Activated T-cell treated with anti-CD3 and anti-CD28 coated beads, Interleukin-2, amount 50 U/mL, for 24 hours (primary cell): ENCODE measurements around the gene HDAC9.

Source experiments
- DNase-seq: peaks from one replicate; pipeline ENCODE4 v3.0.0-alpha.2; 2020
- H3K27ac Mint-ChIP-seq: 2 replicates; pipeline ENCODE4 v1.8.0; 2020; ENCODE audit warnings: mild to moderate bottlenecking, mixed read lengths
- H3K27me3 Mint-ChIP-seq: 2 replicates; pipeline ENCODE4 v1.8.0; 2020; ENCODE audit warnings: mixed read lengths
- H3K36me3 Mint-ChIP-seq: 2 replicates; pipeline ENCODE4 v1.8.0; 2020; ENCODE audit warnings: low read depth, mixed read lengths
- H3K4me1 Mint-ChIP-seq: 2 replicates; pipeline ENCODE4 v1.8.0; 2020; ENCODE audit warnings: low read depth, mixed read lengths
- H3K4me3 Mint-ChIP-seq: 2 replicates; pipeline ENCODE4 v1.8.0; 2020; ENCODE audit warnings: mild to moderate bottlenecking, moderate library complexity, mixed read lengths
- H3K9me3 Mint-ChIP-seq: 2 replicates; pipeline ENCODE4 v1.8.0; 2020; ENCODE audit warnings: mixed read lengths

The HDAC9 gene

DNA sequence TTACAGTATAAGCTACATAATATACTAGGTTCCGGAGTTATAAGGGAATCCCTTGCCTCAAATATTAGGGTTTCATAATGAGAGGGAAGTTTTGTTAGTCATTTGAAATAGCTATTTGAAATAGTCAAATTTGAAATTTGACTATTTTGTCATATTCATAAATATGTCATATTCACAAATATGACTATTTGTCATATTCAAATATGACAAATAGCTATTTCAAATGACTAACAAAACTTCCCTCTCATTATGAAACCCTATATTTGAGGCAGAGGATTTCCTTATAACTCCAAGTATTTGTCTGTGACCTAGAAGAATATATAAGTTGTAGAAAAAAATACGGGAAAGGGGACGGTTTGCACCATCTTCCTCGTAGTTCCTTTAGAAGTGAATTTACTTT is 76.6 kb downstream of the HDAC9 start:
- no peaks in the 10 kb centered on the region for H3K27me3 Mint-ChIP-seq
- no peak for DNase-seq

GRCh38 chr7:18572885-18573284 is 77.3 kb downstream of the HDAC9 start:
- DNase-seq, result no peak
- Mint-ChIP-seq H3K27me3 (no peaks in the 10 kb centered on the region), H3K4me1 (peaks cover 2% of the 10 kb centered on the region), H3K36me3 (no peaks in the 10 kb centered on the region), H3K4me3 (no peak overlapping the region), H3K27ac (no peak overlapping the region), H3K9me3 (no peaks in the 10 kb centered on the region)

More for the DNA sequence above, 76.6 kb downstream of the HDAC9 start:
- Mint-ChIP-seq H3K36me3 (no peaks in the 10 kb centered on the region), H3K4me1 (peaks cover under 1% of the 10 kb centered on the region), H3K27ac (no peak overlapping the region), H3K9me3 (no peaks in the 10 kb centered on the region), H3K4me3 (no peak overlapping the region)

GRCh38 chr7:18573410-18574234 is 78.1 kb downstream of the HDAC9 start:
- no peak for DNase-seq
- no peaks in the 10 kb centered on the region for H3K27me3 Mint-ChIP-seq
- no peak overlapping the region for H3K4me3 Mint-ChIP-seq
- H3K9me3 Mint-ChIP-seq, result no peaks in the 10 kb centered on the region
- no peaks in the 10 kb centered on the region for H3K36me3 Mint-ChIP-seq
- H3K4me1 Mint-ChIP-seq, result peaks cover 2% of the 10 kb centered on the region
- H3K27ac Mint-ChIP-seq, result no peak overlapping the region

DNA sequence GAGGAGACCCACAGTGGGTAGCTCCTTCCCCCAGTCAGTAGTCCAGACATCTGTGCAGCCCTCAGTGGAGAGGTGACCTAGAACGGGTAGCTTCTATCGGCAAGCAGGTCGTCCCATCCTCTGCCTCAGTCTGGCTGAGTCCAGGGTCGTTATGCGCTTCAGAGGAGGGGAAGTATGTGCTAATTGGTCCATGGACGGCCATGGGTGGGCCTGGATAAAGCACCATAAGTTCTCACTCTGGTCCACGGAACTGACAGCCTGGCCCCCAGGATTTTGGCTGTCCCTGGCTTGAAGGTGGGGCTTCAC is 78.6 kb downstream of the HDAC9 start:
- H3K4me1 Mint-ChIP-seq, result peaks cover 2% of the 10 kb centered on the region
- H3K27me3 Mint-ChIP-seq, result no peaks in the 10 kb centered on the region
- no peaks in the 10 kb centered on the region for H3K9me3 Mint-ChIP-seq
- H3K4me3 Mint-ChIP-seq, result no peak overlapping the region
- DNase-seq, result no peak
- no peak overlapping the region for H3K27ac Mint-ChIP-seq
- no peaks in the 10 kb centered on the region for H3K36me3 Mint-ChIP-seq

- no peak for DNase-seq
- Mint-ChIP-seq H3K27ac (no peak overlapping the region), H3K9me3 (no peaks in the 10 kb centered on the region), H3K36me3 (no peaks in the 10 kb centered on the region), H3K4me1 (peaks cover 2% of the 10 kb centered on the region), H3K4me3 (no peak overlapping the region), H3K27me3 (no peaks in the 10 kb centered on the region)
These were observed 79.1 kb downstream of the HDAC9 start for GRCh38 chr7:18574676-18575075.

DNA sequence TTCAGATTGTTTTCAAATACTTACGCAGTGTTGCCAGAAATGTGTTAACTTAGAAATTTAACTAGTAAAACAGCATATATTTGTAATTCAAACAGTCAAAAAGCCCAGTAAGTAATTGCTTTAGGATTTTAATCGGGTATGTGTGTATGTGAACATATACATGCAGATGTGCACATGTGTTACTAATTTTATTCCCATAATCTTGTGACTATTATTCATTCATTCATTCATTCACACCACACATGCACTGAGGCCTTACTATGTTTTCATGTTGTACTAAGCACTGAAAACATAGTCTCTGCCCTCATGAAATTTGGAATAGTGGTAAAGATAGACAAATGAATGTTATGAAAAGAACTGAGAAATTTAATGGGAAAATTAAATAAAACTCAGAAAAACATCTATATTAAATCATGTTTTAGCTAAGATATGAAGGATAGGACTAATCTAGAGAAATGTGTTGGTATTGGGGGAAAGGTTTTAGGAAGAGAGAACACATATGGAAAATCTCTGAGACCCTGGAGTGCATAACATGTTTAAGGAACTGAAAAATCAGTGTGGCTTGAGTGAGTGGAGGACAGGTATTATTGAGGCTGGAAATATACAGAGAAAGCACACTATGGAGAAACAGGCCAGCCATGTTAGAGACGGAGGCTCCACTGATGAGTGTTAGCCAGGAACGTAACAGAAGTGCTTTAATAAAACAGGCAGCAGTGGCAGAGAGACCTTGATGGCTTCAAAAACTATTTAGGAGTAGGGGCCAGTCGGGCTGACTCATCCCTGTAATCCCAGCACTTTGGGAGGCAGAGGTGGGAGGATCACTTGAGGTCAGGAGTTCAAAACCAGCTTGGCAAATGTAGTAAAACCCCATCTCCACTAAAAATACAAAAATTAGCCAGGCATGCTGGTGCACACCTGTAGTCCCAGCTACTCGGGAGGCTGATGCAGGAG is 80.3 kb downstream of the HDAC9 start:
- Mint-ChIP-seq H3K27me3 (no peaks in the 10 kb centered on the region), H3K4me1 (peaks cover 2% of the 10 kb centered on the region), H3K4me3 (no peak overlapping the region), H3K9me3 (no peaks in the 10 kb centered on the region), H3K27ac (no peak overlapping the region), H3K36me3 (no peaks in the 10 kb centered on the region)
- DNase-seq, result no peak

DNA sequence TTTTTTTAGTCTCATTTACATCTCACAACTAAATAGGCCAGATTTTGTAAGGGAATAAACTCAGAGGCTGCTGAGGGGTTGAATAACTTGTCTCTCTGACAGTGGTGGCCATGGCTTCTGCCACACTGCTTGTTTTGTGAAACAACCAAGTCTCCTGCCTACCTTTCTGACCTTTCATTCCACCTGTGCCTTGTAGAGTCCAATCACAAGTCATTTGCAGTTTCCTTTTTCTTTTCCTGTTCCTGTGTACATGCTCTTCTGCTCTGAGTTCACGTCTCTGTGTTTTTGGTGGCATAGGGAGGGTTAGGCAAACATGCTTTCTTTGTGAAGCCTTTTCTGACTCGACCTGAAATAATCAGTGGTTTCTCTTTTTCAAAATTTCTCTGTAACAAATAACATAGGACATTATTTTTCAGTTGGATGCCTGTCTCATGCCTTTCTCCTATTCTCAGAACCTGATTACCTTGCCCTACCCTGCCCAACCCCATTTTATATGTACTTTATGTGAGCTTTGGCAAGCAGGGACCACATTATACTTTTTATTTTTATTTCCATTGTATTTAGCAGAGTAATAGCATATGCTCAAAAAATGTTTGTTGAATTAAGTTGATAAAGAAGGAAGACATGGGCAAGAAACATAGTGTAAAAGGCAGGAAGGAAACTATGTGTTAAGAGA is 81.7 kb downstream of the HDAC9 start:
- Mint-ChIP-seq H3K27me3 (no peaks in the 10 kb centered on the region), H3K4me3 (no peak overlapping the region), H3K27ac (no peak overlapping the region), H3K36me3 (no peaks in the 10 kb centered on the region), H3K9me3 (no peaks in the 10 kb centered on the region), H3K4me1 (peaks cover 2% of the 10 kb centered on the region)
- DNase-seq, result no peak

GRCh38 chr7:18579698-18580097 is 84.1 kb downstream of the HDAC9 start:
- Mint-ChIP-seq H3K9me3 (no peaks in the 10 kb centered on the region), H3K4me3 (no peak overlapping the region), H3K4me1 (peaks cover 2% of the 10 kb centered on the region), H3K27me3 (no peaks in the 10 kb centered on the region), H3K27ac (no peak overlapping the region), H3K36me3 (no peaks in the 10 kb centered on the region)
- DNase-seq, result no peak

GRCh38 chr7:18580950-18581349 is 85.4 kb downstream of the HDAC9 start:
- Mint-ChIP-seq H3K4me3 (no peak overlapping the region), H3K27ac (no peak overlapping the region), H3K9me3 (no peaks in the 10 kb centered on the region), H3K36me3 (no peaks in the 10 kb centered on the region), H3K4me1 (peaks cover 2% of the 10 kb centered on the region), H3K27me3 (no peaks in the 10 kb centered on the region)
- no peak for DNase-seq

- no peak overlapping the region for H3K4me3 Mint-ChIP-seq
- H3K9me3 Mint-ChIP-seq, result no peaks in the 10 kb centered on the region
- no peaks in the 10 kb centered on the region for H3K27me3 Mint-ChIP-seq
- no peaks in the 10 kb centered on the region for H3K36me3 Mint-ChIP-seq
- H3K4me1 Mint-ChIP-seq, result no peaks in the 10 kb centered on the region
- no peak for DNase-seq
- no peak overlapping the region for H3K27ac Mint-ChIP-seq
These were observed 87.8 kb downstream of the HDAC9 start for GRCh38 chr7:18583305-18583704.

DNA sequence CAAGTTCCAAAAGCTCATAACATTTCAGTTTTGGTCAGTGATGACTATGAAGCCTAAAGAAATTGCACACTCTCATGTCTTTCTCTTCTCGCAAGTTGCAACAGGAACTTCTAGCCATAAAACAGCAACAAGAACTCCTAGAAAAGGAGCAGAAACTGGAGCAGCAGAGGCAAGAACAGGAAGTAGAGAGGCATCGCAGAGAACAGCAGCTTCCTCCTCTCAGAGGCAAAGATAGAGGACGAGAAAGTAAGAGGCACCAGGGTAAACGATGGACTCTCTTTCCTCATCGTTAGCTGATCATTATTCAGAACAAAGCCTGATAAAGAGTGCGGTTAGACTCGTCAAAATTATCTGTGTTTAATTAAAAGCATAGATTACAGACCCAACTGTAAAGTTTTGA is 94.7 kb downstream of the HDAC9 start:
- H3K27ac Mint-ChIP-seq, result no peak overlapping the region
- no peaks in the 10 kb centered on the region for H3K4me1 Mint-ChIP-seq
- no peaks in the 10 kb centered on the region for H3K27me3 Mint-ChIP-seq
- no peak overlapping the region for H3K4me3 Mint-ChIP-seq
- no peak for DNase-seq
- no peaks in the 10 kb centered on the region for H3K9me3 Mint-ChIP-seq
- H3K36me3 Mint-ChIP-seq, result no peaks in the 10 kb centered on the region

DNA sequence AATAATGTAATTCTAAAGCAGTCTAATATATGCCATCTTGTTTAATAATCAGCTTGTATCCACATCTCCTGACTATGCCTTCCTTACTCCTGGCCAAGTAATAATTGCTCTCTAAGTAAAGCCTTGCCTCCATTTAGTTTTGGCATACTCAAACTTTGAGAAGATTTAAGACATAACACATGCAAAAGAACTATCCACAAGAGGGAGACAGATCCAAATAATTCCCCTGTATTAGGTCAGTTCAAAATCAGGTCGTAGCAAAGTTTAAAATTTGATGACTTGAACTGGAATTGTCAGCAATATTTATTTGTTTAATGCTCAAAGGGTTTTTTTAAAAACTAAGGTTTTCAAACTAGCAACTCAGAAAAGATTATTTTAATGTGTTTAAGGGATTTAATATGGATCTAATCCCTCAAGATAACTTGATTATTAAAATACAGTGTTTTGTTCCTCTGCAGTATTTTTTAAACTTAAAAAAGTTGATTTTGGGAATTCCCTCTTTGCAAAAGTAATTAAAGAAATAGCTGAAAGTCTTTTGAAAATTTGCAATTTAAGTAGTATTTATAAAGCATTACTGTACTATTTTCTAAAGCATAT is 95.3 kb downstream of the HDAC9 start:
- Mint-ChIP-seq H3K27ac (no peak overlapping the region), H3K9me3 (no peaks in the 10 kb centered on the region), H3K27me3 (no peaks in the 10 kb centered on the region), H3K4me1 (no peaks in the 10 kb centered on the region), H3K36me3 (no peaks in the 10 kb centered on the region), H3K4me3 (no peak overlapping the region)
- DNase-seq, result no peak

- Mint-ChIP-seq H3K4me1 (no peaks in the 10 kb centered on the region), H3K27ac (no peak overlapping the region), H3K4me3 (no peak overlapping the region), H3K36me3 (no peaks in the 10 kb centered on the region), H3K9me3 (no peaks in the 10 kb centered on the region), H3K27me3 (no peaks in the 10 kb centered on the region)
- no peak for DNase-seq
These were observed 98.2 kb downstream of the HDAC9 start for GRCh38 chr7:18593602-18594279.

DNA sequence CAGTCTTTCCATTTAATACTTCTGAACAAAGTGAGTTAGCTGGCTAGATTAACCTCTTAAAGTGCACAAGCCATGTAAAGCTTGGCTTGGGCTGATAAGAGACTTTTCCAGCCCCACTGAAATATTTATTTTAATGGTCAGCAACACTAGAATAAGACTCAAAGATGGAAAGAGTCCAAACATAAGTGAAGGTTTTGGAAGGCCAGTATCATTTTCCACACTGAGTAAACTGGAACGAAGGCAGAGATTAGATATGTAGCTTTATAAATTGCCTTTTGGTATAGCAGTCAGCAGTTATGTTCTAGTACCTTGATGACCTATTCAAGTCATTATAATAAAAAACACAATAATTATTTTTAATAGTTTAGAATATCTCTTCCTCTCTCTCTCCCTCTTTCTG is 102.2 kb downstream of the HDAC9 start:
- Mint-ChIP-seq H3K36me3 (no peaks in the 10 kb centered on the region), H3K27ac (no peak overlapping the region), H3K9me3 (peaks cover 7% of the 10 kb centered on the region), H3K27me3 (no peaks in the 10 kb centered on the region), H3K4me1 (no peaks in the 10 kb centered on the region), H3K4me3 (no peak overlapping the region)
- no peak for DNase-seq
